H1 (cell line): ENCODE results near the gene FBLN5. TPM values are rescaled to one million over a fixed set of nuclear protein-coding genes. Genes with fewer than 3 reads are reported as not detected.

Experiments used
- CHD1 ChIP-seq: IDR thresholded peaks from 2 replicates; pipeline ENCODE4 v1.6.1; 2012; ENCODE audit warnings: low read depth, low read length, improper control_type of control experiment
- FOSL1 ChIP-seq: IDR thresholded peaks from 2 replicates; pipeline ENCODE4 v1.6.1; 2011; ENCODE audit warnings: mild to moderate bottlenecking, low read depth, low read length, moderate library complexity; ENCODE audit not compliant: insufficient read depth
- KDM1A ChIP-seq: fragments of 200-600, 300-600 bp; sonication (generic); IDR thresholded peaks from 2 replicates; pipeline ENCODE4 v1.7.1; 2016; ENCODE audit warnings: mild to moderate bottlenecking, low read length, borderline replicate concordance
- POLR2A ChIP-seq, 2 experiments: IDR thresholded peaks; 1 replicate in 1 of 2; 2 replicates in 1 of 2; pipeline ENCODE4 v1.6.1; 2011; ENCODE audit warnings: low read depth in 2 of 2, low read length in 2 of 2, mild to moderate bottlenecking in 2 of 2; ENCODE audit errors: control extremely low read depth in 1 of 2
- polyA plus RNA-seq, 7 experiments: library from polyadenylated mRNA; depleted of rRNA in 3 of 7; stranded (reverse) in 5 of 7; unstranded in 2 of 7; fragments of >200 nt in 5 of 7; fragments of 200-250 nt in 2 of 7; gene quantifications; 1 replicate in 5 of 7; 2 replicates in 1 of 7; 4 replicates in 1 of 7; pipeline versions ENCODE4 v1.2.1 to v1.2.3, GENCODE V29; 2011 to 2013; ENCODE audit warnings: missing spikeins in 2 of 7, mixed read lengths in 2 of 7
- total RNA-seq: library from RNA; stranded (reverse); fragmentation: NEBNext Ultra II Directional; extraction: Animal tissue kit (Norgen Biotek cat#: 25700); gene quantifications from 2 replicates; pipeline ENCODE4 v1.2.1, GENCODE V29; 2021

The FBLN5 gene
- total and polyA plus RNA-seq, 2 of the 8 experiments (the other 6 are each of a cell fraction or from before 2014, with no cell fraction given), result 0.88 to 3.5 TPM

GRCh38 chr14:91942946-91943345, 4.5 kb downstream of the FBLN5 start (continued):
- TF ChIP-seq KDM1A (no peak), POLR2A (IDR thresholded peaks at IDR 0.05; ENCODE audit: control extremely low read depth in 1 of 2, low read depth in 2 of 2, low read length in 2 of 2) (no peak), CHD1 (no peak), FOSL1 (no peak)
